Measurements from ENCODE around the gene TMEM255A.

The TMEM255A gene

GRCh38 chrX:120269373-120270035, 41.8 kb downstream of the TMEM255A start:
- no peak for TF ChIP-seq CTCF (IDR thresholded peaks at IDR 0.05)
- no peak overlapping the region for H3K27ac ChIP-seq
- DNase-seq (ENCODE audit: low spot score), result no peak
- H3K4me3 ChIP-seq, result no peak overlapping the region

- no peak for TF ChIP-seq CTCF (IDR thresholded peaks at IDR 0.05)
- no peak for DNase-seq (ENCODE audit: low spot score)
- Histone ChIP-seq H3K27ac (no peak overlapping the region), H3K4me3 (no peak overlapping the region)
Observed at GRCh38 chrX:120264341-120264740, 46.9 kb downstream of the TMEM255A start.

GRCh38 chrX:120262859-120263708, 48.2 kb downstream of the TMEM255A start:
- no peak for DNase-seq (ENCODE audit: low spot score)
- TF ChIP-seq CTCF (IDR thresholded peaks at IDR 0.05), result no peak
- H3K4me3 ChIP-seq, result no peak overlapping the region
- no peak overlapping the region for H3K27ac ChIP-seq

- Histone ChIP-seq H3K4me3 (no peak overlapping the region), H3K27ac (no peak overlapping the region)
- no peak for TF ChIP-seq CTCF (IDR thresholded peaks at IDR 0.05)
- DNase-seq (ENCODE audit: low spot score), result no peak
Observed at GRCh38 chrX:120260369-120260768, 50.9 kb downstream of the TMEM255A start.

GRCh38 chrX:120253784-120254183, 57.5 kb downstream of the TMEM255A start:
- H3K4me3 ChIP-seq, result no peak overlapping the region
- DNase-seq (ENCODE audit: low spot score), result no peak
- no peak for TF ChIP-seq CTCF (IDR thresholded peaks at IDR 0.05)
- no peak overlapping the region for H3K27ac ChIP-seq

- TF ChIP-seq CTCF (IDR thresholded peaks at IDR 0.05), result no peak
- Histone ChIP-seq H3K27ac (peak overlapping the region; percentile 40 to 86), H3K4me3 (peak overlapping the region; percentile 75)
- DNase-seq (ENCODE audit: low spot score), result no peak
Observed at GRCh38 chrX:120251471-120252011, 59.7 kb downstream of the TMEM255A start.
